IPS-15b (cell line): ENCODE results near the gene CEP112.

Experiments
- H3K27me3 ChIP-seq: one replicate; pipeline ENCODE4 v1.6.1; 2013; ENCODE audit warnings: low read length; ENCODE audit not compliant: control insufficient read depth, insufficient read depth
- H3K36me3 ChIP-seq: one replicate; pipeline ENCODE4 v1.6.1; 2013; ENCODE audit warnings: low read length; ENCODE audit not compliant: control insufficient read depth, insufficient read depth
- H3K4me1 ChIP-seq: one replicate; pipeline ENCODE4 v1.6.1; 2013; ENCODE audit warnings: mild to moderate bottlenecking, low read length; ENCODE audit not compliant: control insufficient read depth, insufficient read depth
- H3K4me3 ChIP-seq: one replicate; pipeline ENCODE4 v1.5.1; 2013; ENCODE audit warnings: low read depth, low read length
- H3K9ac ChIP-seq: one replicate; pipeline ENCODE4 v1.6.1; 2013; ENCODE audit warnings: low read depth, mild to moderate bottlenecking, low read length
- H3K9me3 ChIP-seq: one replicate; pipeline ENCODE4 v1.6.1; 2013; ENCODE audit warnings: mild to moderate bottlenecking, low read length; ENCODE audit not compliant: control insufficient read depth, insufficient read depth

Gene CEP112

DNA sequence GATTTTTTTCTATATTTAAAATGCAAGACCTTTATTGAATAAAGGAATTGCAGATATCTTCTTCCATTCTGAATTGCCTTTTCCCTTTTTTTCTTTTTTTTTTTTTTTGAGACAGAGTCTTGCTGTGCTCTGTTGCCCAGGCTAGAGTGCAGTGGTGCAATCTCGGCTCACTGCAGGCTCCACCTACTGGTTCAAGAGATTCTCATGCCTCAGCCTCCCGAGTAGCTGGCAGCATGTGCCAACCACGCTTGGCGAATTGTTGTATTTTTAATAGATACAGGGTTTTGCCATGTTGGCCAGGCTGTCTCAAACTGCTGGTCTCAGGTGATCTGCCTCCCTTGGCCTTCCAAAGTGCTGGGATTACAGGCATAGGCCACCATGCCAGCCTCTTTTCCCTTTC lies 151.5 kb downstream of the CEP112 start:
- no peak overlapping the region for H3K4me3 ChIP-seq
- no peaks in the 10 kb centered on the region for H3K27me3 ChIP-seq
- no peaks in the 10 kb centered on the region for H3K9me3 ChIP-seq
- no peaks in the 10 kb centered on the region for H3K36me3 ChIP-seq
- H3K4me1 ChIP-seq, result no peaks in the 10 kb centered on the region
- no peak overlapping the region for H3K9ac ChIP-seq

GRCh38 chr17:66038125-66038524 lies 153.8 kb downstream of the CEP112 start:
- Histone ChIP-seq H3K9ac (no peak overlapping the region), H3K4me1 (no peaks in the 10 kb centered on the region), H3K27me3 (no peaks in the 10 kb centered on the region), H3K4me3 (no peak overlapping the region), H3K36me3 (no peaks in the 10 kb centered on the region), H3K9me3 (no peaks in the 10 kb centered on the region)

- no peaks in the 10 kb centered on the region for H3K9me3 ChIP-seq
- H3K4me3 ChIP-seq, result no peak overlapping the region
- no peaks in the 10 kb centered on the region for H3K27me3 ChIP-seq
Measured at GRCh38 chr17:66037221-66037620, 154.7 kb downstream of the CEP112 start.

DNA sequence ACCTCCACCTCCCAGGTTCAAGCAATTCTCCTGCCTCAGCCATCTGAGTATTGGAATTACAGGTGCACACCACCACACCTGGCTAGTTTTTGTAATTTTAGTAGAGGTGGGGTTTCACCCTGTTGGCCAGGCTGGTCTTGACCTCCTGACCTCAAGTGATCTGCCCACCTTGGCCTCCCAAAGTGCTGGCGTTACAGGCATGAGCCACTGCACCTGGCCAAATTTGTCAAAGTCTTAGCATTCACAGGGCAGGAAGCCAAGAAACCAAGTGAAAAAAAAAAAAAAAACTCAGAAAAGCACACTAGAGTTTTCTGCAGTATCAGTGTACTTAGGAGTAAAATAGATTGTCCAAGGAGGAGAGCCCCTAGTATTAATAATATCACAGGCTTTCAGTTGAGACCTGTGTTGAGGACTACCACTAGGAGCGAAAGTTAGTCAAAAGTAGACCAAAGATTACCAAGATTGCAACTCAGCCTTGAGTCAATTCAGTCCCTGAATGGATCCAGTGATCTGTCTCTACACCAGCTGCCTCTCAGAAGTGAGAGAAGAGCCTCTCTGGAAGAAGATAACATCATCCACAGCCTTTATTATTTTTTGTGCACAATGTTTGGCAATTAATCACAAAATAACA lies 159.7 kb downstream of the CEP112 start:
- no peak overlapping the region for H3K4me3 ChIP-seq
- H3K4me1 ChIP-seq, result no peaks in the 10 kb centered on the region
- H3K36me3 ChIP-seq, result no peaks in the 10 kb centered on the region
- no peak overlapping the region for H3K9ac ChIP-seq
- no peaks in the 10 kb centered on the region for H3K9me3 ChIP-seq
- no peaks in the 10 kb centered on the region for H3K27me3 ChIP-seq

More at GRCh38 chr17:66037221-66037620, 154.7 kb downstream of the CEP112 start:
- no peak overlapping the region for H3K9ac ChIP-seq
- no peaks in the 10 kb centered on the region for H3K4me1 ChIP-seq
- H3K36me3 ChIP-seq, result no peaks in the 10 kb centered on the region

GRCh38 chr17:66025551-66025950 lies 166.4 kb downstream of the CEP112 start:
- Histone ChIP-seq H3K27me3 (no peaks in the 10 kb centered on the region), H3K4me1 (no peaks in the 10 kb centered on the region), H3K9me3 (no peaks in the 10 kb centered on the region), H3K4me3 (no peak overlapping the region), H3K9ac (no peak overlapping the region), H3K36me3 (no peaks in the 10 kb centered on the region)

- Histone ChIP-seq H3K36me3 (no peaks in the 10 kb centered on the region), H3K9me3 (no peaks in the 10 kb centered on the region), H3K27me3 (no peaks in the 10 kb centered on the region), H3K9ac (no peak overlapping the region), H3K4me3 (no peak overlapping the region), H3K4me1 (no peaks in the 10 kb centered on the region)
Measured at GRCh38 chr17:66021757-66022156, 170.2 kb downstream of the CEP112 start.

DNA sequence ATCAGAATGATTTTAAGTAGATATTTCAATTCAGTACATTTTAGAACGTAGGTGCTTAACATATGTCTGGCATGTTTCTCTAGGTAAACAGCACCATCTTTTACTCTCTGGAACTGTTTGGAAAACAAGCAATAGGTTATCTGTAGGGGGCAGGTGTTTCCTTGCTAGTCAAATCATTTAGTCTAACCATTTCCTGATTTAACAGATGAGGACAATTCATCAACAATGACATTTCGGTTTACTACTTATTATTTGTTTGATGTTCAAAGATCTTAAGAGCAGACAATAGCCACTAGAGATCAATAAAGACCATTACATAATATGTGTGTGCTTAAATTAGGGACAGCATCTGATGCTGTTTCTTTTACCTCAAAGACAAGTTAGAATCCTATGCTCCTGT lies 173.1 kb downstream of the CEP112 start:
- Histone ChIP-seq H3K27me3 (no peaks in the 10 kb centered on the region), H3K4me1 (no peaks in the 10 kb centered on the region), H3K36me3 (no peaks in the 10 kb centered on the region), H3K4me3 (no peak overlapping the region), H3K9ac (no peak overlapping the region), H3K9me3 (no peaks in the 10 kb centered on the region)

- Histone ChIP-seq H3K27me3 (no peaks in the 10 kb centered on the region), H3K9me3 (no peaks in the 10 kb centered on the region), H3K4me1 (no peaks in the 10 kb centered on the region), H3K9ac (no peak overlapping the region), H3K36me3 (no peaks in the 10 kb centered on the region), H3K4me3 (no peak overlapping the region)
Measured at GRCh38 chr17:66016231-66016630, 175.7 kb downstream of the CEP112 start.

DNA sequence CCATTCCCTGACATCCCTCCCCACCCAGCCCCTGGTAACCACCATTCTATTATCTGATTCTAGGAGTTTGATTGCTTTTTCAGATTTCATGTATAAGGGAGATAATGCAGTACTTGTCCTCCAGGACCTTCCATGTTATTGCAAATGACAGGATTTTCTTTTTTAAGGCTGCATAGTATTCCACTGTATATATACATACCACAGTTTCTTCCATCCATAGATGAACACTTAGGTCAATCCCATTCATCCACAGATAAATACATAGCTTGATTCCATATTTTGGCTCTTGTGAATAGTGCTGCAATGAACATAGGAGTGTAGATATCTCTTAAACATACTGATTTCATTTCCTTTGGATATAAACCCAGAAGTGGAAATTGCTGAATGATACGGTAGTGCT lies 183.3 kb downstream of the CEP112 start:
- H3K9me3 ChIP-seq, result no peaks in the 10 kb centered on the region
- H3K4me3 ChIP-seq, result no peak overlapping the region
- no peaks in the 10 kb centered on the region for H3K4me1 ChIP-seq
- H3K27me3 ChIP-seq, result no peaks in the 10 kb centered on the region
- no peak overlapping the region for H3K9ac ChIP-seq
- H3K36me3 ChIP-seq, result no peaks in the 10 kb centered on the region

DNA sequence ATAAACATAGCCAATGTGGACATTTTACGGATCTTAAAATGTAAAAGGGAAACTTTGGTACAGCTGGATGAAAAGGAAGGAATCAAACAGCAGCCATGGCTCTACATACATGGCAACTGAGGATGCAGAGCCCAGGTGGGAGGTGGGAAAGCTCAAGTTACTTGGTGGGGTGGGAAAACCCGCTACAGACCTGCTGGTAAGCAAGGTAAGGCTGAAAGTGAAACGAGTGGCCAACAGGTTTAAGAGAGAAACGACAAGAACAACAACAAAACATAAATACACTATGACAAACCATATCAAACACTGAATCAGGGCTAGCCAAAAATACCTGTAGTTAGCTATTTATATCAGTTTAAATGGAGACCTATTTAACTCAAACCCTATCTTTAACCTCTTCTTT lies 185.3 kb downstream of the CEP112 start:
- Histone ChIP-seq H3K9me3 (no peaks in the 10 kb centered on the region), H3K4me1 (no peaks in the 10 kb centered on the region), H3K36me3 (no peaks in the 10 kb centered on the region), H3K27me3 (no peaks in the 10 kb centered on the region), H3K9ac (no peak overlapping the region), H3K4me3 (no peak overlapping the region)

DNA sequence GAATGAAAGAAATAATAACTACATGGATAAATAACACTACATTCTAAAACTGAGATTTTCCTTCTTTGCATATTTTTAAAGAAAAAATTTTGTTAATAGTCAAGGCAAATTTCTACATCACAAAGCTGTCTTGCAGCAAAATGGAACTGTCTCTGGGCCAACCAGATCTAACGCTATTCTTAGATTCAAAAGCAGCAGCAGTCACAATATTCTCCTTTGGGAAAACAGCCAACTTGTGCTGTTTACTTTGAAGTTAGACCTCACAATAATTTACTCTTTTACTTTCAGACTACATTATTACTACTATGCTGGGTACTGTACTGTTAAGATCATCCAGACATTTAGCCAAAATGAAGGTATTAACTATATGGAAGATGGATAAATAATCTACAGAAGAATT lies 189.1 kb downstream of the CEP112 start:
- Histone ChIP-seq H3K9ac (no peak overlapping the region), H3K27me3 (no peaks in the 10 kb centered on the region), H3K4me1 (no peaks in the 10 kb centered on the region), H3K4me3 (no peak overlapping the region), H3K9me3 (no peaks in the 10 kb centered on the region), H3K36me3 (no peaks in the 10 kb centered on the region)

GRCh38 chr17:66002063-66002585 lies 189.8 kb downstream of the CEP112 start:
- H3K27me3 ChIP-seq, result no peaks in the 10 kb centered on the region
- no peaks in the 10 kb centered on the region for H3K36me3 ChIP-seq
- H3K9ac ChIP-seq, result no peak overlapping the region
- no peak overlapping the region for H3K4me3 ChIP-seq
- no peaks in the 10 kb centered on the region for H3K9me3 ChIP-seq
- no peaks in the 10 kb centered on the region for H3K4me1 ChIP-seq
